Lower leg skin (tissue), 3 donors: ENCODE data around the gene ICA1.
"Not testable (repeated sequence)": the region's sequence is repeated elsewhere in the genome, so short reads cannot be mapped to it uniquely, and the experiment has no call there.

Experiments
- CTCF ChIP-seq, 3 donors: fragments of 450-650 bp; IDR thresholded peaks; one replicate each; pipeline ENCODE4 v1.5.1; 2016; ENCODE audit warnings: antibody characterized with exemption in 3 of 3, mild to moderate bottlenecking in 3 of 3, moderate library complexity in 2 of 3
- POLR2A ChIP-seq, 2 donors: fragments of 450-650 bp; IDR thresholded peaks; one replicate each; pipeline ENCODE4 v1.6.1; 2016 to 2017; ENCODE audit warnings: antibody characterized with exemption in 2 of 2, mild to moderate bottlenecking in 1 of 2, moderate library complexity in 1 of 2

GRCh38 chr7:8063300-8063699, 198.7 kb downstream of the ICA1 start:
- TF ChIP-seq CTCF, POLR2A (IDR thresholded peaks at IDR 0.05): not testable (repeated sequence)
